Activated naive CD4-positive, alpha-beta T cell treated with anti-CD3 and anti-CD28 coated beads, Interleukin-2, amount 10 ng/mL, durations not matched to agents 7 days and 5 days (primary cell): ENCODE data around the gene PRKAR1A.

Experiments
- CTCF ChIA-PET: fragments of 350-600 bp; sonication (Branson Sonifier 250); formaldehyde crosslinking; loops from one replicate; lab custom pipeline; 2021; ENCODE audit warnings: antibody characterized with exemption; lab: Charles Lee
- DNase-seq: peaks from one replicate; pipeline ENCODE4 v3.0.0-alpha.2; 2020
- H3K27ac Mint-ChIP-seq: one replicate; pipeline ENCODE4 v1.8.0; 2021; ENCODE audit warnings: mild to moderate bottlenecking, moderate library complexity, mixed read lengths
- H3K27me3 Mint-ChIP-seq: one replicate; pipeline ENCODE4 v1.8.0; 2021; ENCODE audit warnings: mild to moderate bottlenecking, mixed read lengths
- H3K36me3 Mint-ChIP-seq: one replicate; pipeline ENCODE4 v1.8.0; 2021; ENCODE audit warnings: mixed read lengths
- H3K4me1 Mint-ChIP-seq: one replicate; pipeline ENCODE4 v1.8.0; 2021; ENCODE audit warnings: mixed read lengths
- H3K4me3 Mint-ChIP-seq: one replicate; pipeline ENCODE4 v1.8.0; 2021; ENCODE audit warnings: mild to moderate bottlenecking, moderate library complexity, mixed read lengths
- H3K9me3 Mint-ChIP-seq: one replicate; pipeline ENCODE4 v1.8.0; 2021; ENCODE audit warnings: mixed read lengths

Gene PRKAR1A

GRCh38 chr17:68541816-68542215, 29.6 kb downstream of the PRKAR1A start:
- H3K4me3 Mint-ChIP-seq = no peak overlapping the region
- no peaks in the 10 kb centered on the region for H3K4me1 Mint-ChIP-seq
- no peak for DNase-seq
- no peaks in the 10 kb centered on the region for H3K9me3 Mint-ChIP-seq
- peaks cover 4% of the 10 kb centered on the region for H3K27me3 Mint-ChIP-seq
- peaks cover 16% of the 10 kb centered on the region for H3K36me3 Mint-ChIP-seq
- H3K27ac Mint-ChIP-seq = no peak overlapping the region
- CTCF ChIA-PET = no interaction called here

GRCh38 chr17:68542698-68543463, 30.7 kb downstream of the PRKAR1A start:
- CTCF ChIA-PET = no interaction called here
- no peak for DNase-seq
- H3K4me1 Mint-ChIP-seq = no peaks in the 10 kb centered on the region
- H3K9me3 Mint-ChIP-seq = no peaks in the 10 kb centered on the region
- peaks cover 14% of the 10 kb centered on the region for H3K36me3 Mint-ChIP-seq
- H3K27me3 Mint-ChIP-seq = peaks cover 4% of the 10 kb centered on the region
- H3K27ac Mint-ChIP-seq = no peak overlapping the region
- no peak overlapping the region for H3K4me3 Mint-ChIP-seq

- Mint-ChIP-seq H3K9me3 (no peaks in the 10 kb centered on the region), H3K36me3 (peaks cover 9% of the 10 kb centered on the region), H3K4me1 (no peaks in the 10 kb centered on the region), H3K27ac (no peak overlapping the region), H3K4me3 (no peak overlapping the region), H3K27me3 (peaks cover 4% of the 10 kb centered on the region)
- DNase-seq = no peak
- CTCF ChIA-PET = no interaction called here
Measured at GRCh38 chr17:68544111-68544915, 32.1 kb downstream of the PRKAR1A start.

- Mint-ChIP-seq H3K27me3 (peaks cover 10% of the 10 kb centered on the region), H3K9me3 (no peaks in the 10 kb centered on the region), H3K4me3 (no peak overlapping the region), H3K4me1 (no peaks in the 10 kb centered on the region), H3K36me3 (no peaks in the 10 kb centered on the region), H3K27ac (no peak overlapping the region)
- CTCF ChIA-PET = no interaction called here
- no peak for DNase-seq
Measured at GRCh38 chr17:68556551-68556950, 44.3 kb downstream of the PRKAR1A start.

GRCh38 chr17:68559316-68559715, 47.1 kb downstream of the PRKAR1A start:
- Mint-ChIP-seq H3K4me1 (no peaks in the 10 kb centered on the region), H3K4me3 (no peak overlapping the region), H3K27me3 (peaks cover 10% of the 10 kb centered on the region), H3K27ac (no peak overlapping the region), H3K36me3 (no peaks in the 10 kb centered on the region), H3K9me3 (no peaks in the 10 kb centered on the region)
- DNase-seq = no peak
- CTCF ChIA-PET = no interaction called here

GRCh38 chr17:68560966-68561720, 48.9 kb downstream of the PRKAR1A start:
- peaks cover 15% of the 10 kb centered on the region for H3K27me3 Mint-ChIP-seq
- no peak overlapping the region for H3K4me3 Mint-ChIP-seq
- no peaks in the 10 kb centered on the region for H3K4me1 Mint-ChIP-seq
- CTCF ChIA-PET = no interaction called here
- no peaks in the 10 kb centered on the region for H3K9me3 Mint-ChIP-seq
- H3K36me3 Mint-ChIP-seq = no peaks in the 10 kb centered on the region
- DNase-seq = no peak
- H3K27ac Mint-ChIP-seq = no peak overlapping the region

- H3K27ac Mint-ChIP-seq = no peak overlapping the region
- H3K4me3 Mint-ChIP-seq = no peak overlapping the region
- CTCF ChIA-PET = interaction anchor here (0.6 to 0.7 kb wide), 2 partner anchors 143 to 684 kb away, joined by 3 to 5 read pairs; no protein-coding TSS in a partner anchor
- H3K4me1 Mint-ChIP-seq = no peaks in the 10 kb centered on the region
- no peaks in the 10 kb centered on the region for H3K9me3 Mint-ChIP-seq
- no peaks in the 10 kb centered on the region for H3K36me3 Mint-ChIP-seq
- DNase-seq = no peak
- H3K27me3 Mint-ChIP-seq = peaks cover 22% of the 10 kb centered on the region
Measured at GRCh38 chr17:68562736-68563135, 50.5 kb downstream of the PRKAR1A start.

- CTCF ChIA-PET = no interaction called here
- no peaks in the 10 kb centered on the region for H3K9me3 Mint-ChIP-seq
- H3K4me1 Mint-ChIP-seq = no peaks in the 10 kb centered on the region
- H3K27ac Mint-ChIP-seq = no peak overlapping the region
- H3K4me3 Mint-ChIP-seq = no peak overlapping the region
- DNase-seq = no peak
- no peaks in the 10 kb centered on the region for H3K36me3 Mint-ChIP-seq
- peaks cover 26% of the 10 kb centered on the region for H3K27me3 Mint-ChIP-seq
Measured at GRCh38 chr17:68564415-68565111, 52.3 kb downstream of the PRKAR1A start.

GRCh38 chr17:68565661-68566441, 53.6 kb downstream of the PRKAR1A start:
- H3K27me3 Mint-ChIP-seq = peaks cover 22% of the 10 kb centered on the region
- CTCF ChIA-PET = no interaction called here
- no peak overlapping the region for H3K27ac Mint-ChIP-seq
- no peak overlapping the region for H3K4me3 Mint-ChIP-seq
- no peaks in the 10 kb centered on the region for H3K36me3 Mint-ChIP-seq
- H3K9me3 Mint-ChIP-seq = no peaks in the 10 kb centered on the region
- no peaks in the 10 kb centered on the region for H3K4me1 Mint-ChIP-seq
- DNase-seq = no peak

- Mint-ChIP-seq H3K27ac (no peak overlapping the region), H3K4me3 (no peak overlapping the region), H3K9me3 (no peaks in the 10 kb centered on the region), H3K27me3 (peaks cover 22% of the 10 kb centered on the region), H3K36me3 (no peaks in the 10 kb centered on the region), H3K4me1 (no peaks in the 10 kb centered on the region)
- DNase-seq = no peak
- CTCF ChIA-PET = no interaction called here
Measured at GRCh38 chr17:68566442-68566738, 54.2 kb downstream of the PRKAR1A start.

- H3K27me3 Mint-ChIP-seq = peaks cover 22% of the 10 kb centered on the region
- DNase-seq = no peak
- no peaks in the 10 kb centered on the region for H3K9me3 Mint-ChIP-seq
- CTCF ChIA-PET = no interaction called here
- H3K27ac Mint-ChIP-seq = no peak overlapping the region
- no peak overlapping the region for H3K4me3 Mint-ChIP-seq
- no peaks in the 10 kb centered on the region for H3K36me3 Mint-ChIP-seq
- H3K4me1 Mint-ChIP-seq = no peaks in the 10 kb centered on the region
Measured at GRCh38 chr17:68567035-68567434, 54.8 kb downstream of the PRKAR1A start.

- no peaks in the 10 kb centered on the region for H3K36me3 Mint-ChIP-seq
- CTCF ChIA-PET = no interaction called here
- peaks cover 22% of the 10 kb centered on the region for H3K27me3 Mint-ChIP-seq
- DNase-seq = no peak
- H3K4me3 Mint-ChIP-seq = no peak overlapping the region
- no peaks in the 10 kb centered on the region for H3K4me1 Mint-ChIP-seq
- H3K27ac Mint-ChIP-seq = no peak overlapping the region
- no peaks in the 10 kb centered on the region for H3K9me3 Mint-ChIP-seq
Measured at GRCh38 chr17:68567581-68567980, 55.4 kb downstream of the PRKAR1A start.

GRCh38 chr17:68568581-68568980, 56.4 kb downstream of the PRKAR1A start:
- Mint-ChIP-seq H3K4me3 (no peak overlapping the region), H3K27ac (no peak overlapping the region), H3K9me3 (no peaks in the 10 kb centered on the region), H3K36me3 (no peaks in the 10 kb centered on the region), H3K27me3 (peaks cover 30% of the 10 kb centered on the region), H3K4me1 (no peaks in the 10 kb centered on the region)
- CTCF ChIA-PET = no interaction called here
- no peak for DNase-seq
